ENCODE data around the gene NBEA. TPM values are rescaled to one million over a fixed set of nuclear protein-coding genes. Genes with fewer than 3 reads are reported as not detected.

NBEA gene
- polyA plus RNA-seq, 2 of the 4 experiments (the other 2 are of a cell fraction) = 3.5 to 11.8 TPM

DNA sequence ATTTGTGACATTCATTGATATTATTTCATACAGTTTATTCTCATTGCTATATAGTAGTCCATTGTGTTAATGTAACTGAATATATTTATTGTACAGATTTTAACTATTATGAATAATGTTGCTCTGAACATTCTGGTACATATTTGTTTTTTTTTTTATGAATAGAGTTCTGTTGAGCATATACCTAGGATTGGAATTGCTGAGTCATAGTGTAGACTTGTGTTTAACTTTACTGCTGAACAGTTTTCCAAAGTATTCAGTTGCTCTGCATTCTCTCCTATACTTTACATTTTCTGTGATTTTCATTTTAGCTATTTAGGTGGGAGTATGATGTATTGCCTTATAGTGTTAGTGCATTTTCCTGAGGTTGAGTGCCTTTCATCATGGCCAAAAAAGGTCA lies 436.9 kb downstream of the NBEA start (continued):
- TF ChIP-seq TP53 (CRISPR knock-in tag; IDR thresholded peaks at IDR 0.05) (no peak), FOSL2 (IDR thresholded peaks at IDR 0.05) (no peak), FOSL2 (CRISPR knock-in tag; IDR thresholded peaks at IDR 0.05) (no peak), KDM5A (IDR thresholded peaks at IDR 0.05) (no peak), BHLHE40 (IDR thresholded peaks at IDR 0.05; ENCODE audit: low read depth, low read length) (no peak), MAFK (IDR thresholded peaks at IDR 0.05; ENCODE audit: partially characterized antibody) (peak; percentile 80), NFE2L2 (conservative IDR thresholded peaks at IDR 0.05; ENCODE audit: low read length) (peak; percentile 83)

GRCh38 chr13:35379663-35380062 lies 437.6 kb downstream of the NBEA start:
- H3K4me3 ChIP-seq = no peak overlapping the region
- CTCF ChIA-PET = no interaction called here
- ATAC-seq = no peak
- H3K27ac ChIP-seq = no peak overlapping the region
- no peak overlapping the region for H3K4me2 ChIP-seq
- FAIRE-seq = no peak
- POLR2A ChIA-PET = no interaction called here
- no peak for DNase-seq (ENCODE audit: low read depth in 1 of 2, low spot score in 1 of 2)
- TF ChIP-seq RFX5 (IDR thresholded peaks at IDR 0.05) = no peak
- TF ChIP-seq KDM1A (IDR thresholded peaks at IDR 0.05; ENCODE audit: low read depth) = no peak
- no peak for TF ChIP-seq HES2 (IDR thresholded peaks at IDR 0.05)
- TF ChIP-seq ZSCAN20 (CRISPR knock-in tag; IDR thresholded peaks at IDR 0.05) = no peak
- no peak for TF ChIP-seq EHF (CRISPR knock-in tag; IDR thresholded peaks at IDR 0.05)
- no peak for TF ChIP-seq HDAC2 (IDR thresholded peaks at IDR 0.05)
- TF ChIP-seq POLR2AphosphoS2 (conservative IDR thresholded peaks at IDR 0.05; ENCODE audit: low read length) = no peak
- TF ChIP-seq SMC3 (IDR thresholded peaks at IDR 0.05) = no peak
- TF ChIP-seq CHD4 (IDR thresholded peaks at IDR 0.05; ENCODE audit: borderline replicate concordance) = no peak
- no peak for TF ChIP-seq CBX2 (IDR thresholded peaks at IDR 0.05; ENCODE audit: borderline replicate concordance, low read depth)
- no peak for TF ChIP-seq E2F6 (IDR thresholded peaks at IDR 0.05; ENCODE audit: borderline replicate concordance, low read depth)
- TF ChIP-seq RCOR1 (IDR thresholded peaks at IDR 0.05; ENCODE audit: low read depth, low read length) = no peak
- no peak for TF ChIP-seq ZC3H11A (IDR thresholded peaks at IDR 0.05)
- no peak for TF ChIP-seq CBX8 (IDR thresholded peaks at IDR 0.05)
- no peak for TF ChIP-seq ESRRA (IDR thresholded peaks at IDR 0.05; ENCODE audit: borderline replicate concordance, low read length)
- TF ChIP-seq EHMT2 (IDR thresholded peaks at IDR 0.05; ENCODE audit: low read depth) = no peak
- TF ChIP-seq RARB (CRISPR knock-in tag; IDR thresholded peaks at IDR 0.05) = no peak
- TF ChIP-seq FOXS1 (CRISPR knock-in tag; IDR thresholded peaks at IDR 0.05) = no peak
- TF ChIP-seq, protein P1, sequence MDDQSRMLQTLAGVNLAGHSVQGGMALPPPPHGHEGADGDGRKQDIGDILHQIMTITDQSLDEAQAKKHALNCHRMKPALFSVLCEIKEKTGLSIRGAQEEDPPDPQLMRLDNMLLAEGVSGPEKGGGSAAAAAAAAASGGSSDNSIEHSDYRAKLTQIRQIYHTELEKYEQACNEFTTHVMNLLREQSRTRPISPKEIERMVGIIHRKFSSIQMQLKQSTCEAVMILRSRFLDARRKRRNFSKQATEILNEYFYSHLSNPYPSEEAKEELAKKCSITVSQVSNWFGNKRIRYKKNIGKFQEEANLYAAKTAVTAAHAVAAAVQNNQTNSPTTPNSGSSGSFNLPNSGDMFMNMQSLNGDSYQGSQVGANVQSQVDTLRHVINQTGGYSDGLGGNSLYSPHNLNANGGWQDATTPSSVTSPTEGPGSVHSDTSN (IDR thresholded peaks at IDR 0.05) = no peak
- TF ChIP-seq RAD21 (conservative IDR thresholded peaks at IDR 0.05 in 1 of 2, IDR thresholded peaks at IDR 0.05 in 1 of 2) = no peak
- peaks cover 9% of the 10 kb centered on the region; the same call in 2 of the 3 replicates for H3K4me1 ChIP-seq
- no peaks in the 10 kb centered on the region for H3K9me3 ChIP-seq

DNA sequence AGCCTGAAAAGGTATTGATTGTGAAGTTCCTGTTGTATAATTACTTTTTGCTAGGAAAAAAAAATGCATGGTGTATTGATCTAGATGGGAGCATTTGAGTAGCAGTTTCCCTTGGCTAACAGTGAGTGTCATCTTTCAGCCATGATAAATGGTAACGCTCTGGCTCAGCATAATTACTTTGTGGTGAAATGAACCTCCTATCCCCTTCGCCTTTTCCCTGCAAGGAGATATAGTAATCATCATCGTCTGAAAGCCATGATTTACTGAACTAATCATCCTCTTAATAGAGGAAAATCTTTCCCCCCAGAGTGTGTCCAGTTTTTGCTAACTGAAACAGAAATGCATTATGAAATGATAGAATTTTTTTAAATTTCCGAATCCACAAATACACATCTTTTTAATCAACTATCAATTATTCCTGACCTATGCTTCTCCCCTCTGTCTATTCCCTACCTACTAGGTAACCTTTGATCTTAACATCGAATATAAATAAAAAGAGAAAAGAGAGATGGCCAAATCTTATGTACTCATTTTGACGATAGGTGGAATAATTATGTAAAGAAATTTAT lies 445.7 kb downstream of the NBEA start:
- H3K9me3 ChIP-seq = no peaks in the 10 kb centered on the region
- H3K4me2 ChIP-seq = no peak overlapping the region
- DNase-seq (ENCODE audit: low read depth in 1 of 2, low spot score in 1 of 2) (no peak), ATAC-seq (no peak), FAIRE-seq (no peak)
- ChIA-PET POLR2A (no interaction called here), CTCF (no interaction called here)
- H3K4me3 ChIP-seq = no peak overlapping the region
- WGBS (ENCODE audit: missing lambda C conversion rate) = 82% methylated on average over 6 of the region's 6 CpGs
- H3K27ac ChIP-seq = no peak overlapping the region
- H3K4me1 ChIP-seq = no peaks in the 10 kb centered on the region
- TF ChIP-seq HDAC2 (IDR thresholded peaks at IDR 0.05) (no peak), MAZ (IDR thresholded peaks at IDR 0.05; ENCODE audit: borderline replicate concordance, low read depth, low read length) (no peak), ZSCAN20 (CRISPR knock-in tag; IDR thresholded peaks at IDR 0.05) (no peak), JUNB (IDR thresholded peaks at IDR 0.05) (no peak), FOSB (CRISPR knock-in tag; IDR thresholded peaks at IDR 0.05) (no peak), MAFK (IDR thresholded peaks at IDR 0.05; ENCODE audit: partially characterized antibody) (no peak), EP300 (IDR thresholded peaks at IDR 0.05) (no peak), FOSL2 (IDR thresholded peaks at IDR 0.05) (no peak), FOSL2 (CRISPR knock-in tag; IDR thresholded peaks at IDR 0.05) (no peak), RCOR1 (IDR thresholded peaks at IDR 0.05; ENCODE audit: low read depth, low read length) (no peak), BHLHE40 (IDR thresholded peaks at IDR 0.05; ENCODE audit: low read depth, low read length) (no peak), CHD4 (IDR thresholded peaks at IDR 0.05; ENCODE audit: borderline replicate concordance) (no peak), MAX (IDR thresholded peaks at IDR 0.05) (no peak)
- TF ChIP-seq, protein P1 (IDR thresholded peaks at IDR 0.05) = no peak
- TF ChIP-seq, protein P2, sequence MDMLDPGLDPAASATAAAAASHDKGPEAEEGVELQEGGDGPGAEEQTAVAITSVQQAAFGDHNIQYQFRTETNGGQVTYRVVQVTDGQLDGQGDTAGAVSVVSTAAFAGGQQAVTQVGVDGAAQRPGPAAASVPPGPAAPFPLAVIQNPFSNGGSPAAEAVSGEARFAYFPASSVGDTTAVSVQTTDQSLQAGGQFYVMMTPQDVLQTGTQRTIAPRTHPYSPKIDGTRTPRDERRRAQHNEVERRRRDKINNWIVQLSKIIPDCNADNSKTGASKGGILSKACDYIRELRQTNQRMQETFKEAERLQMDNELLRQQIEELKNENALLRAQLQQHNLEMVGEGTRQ (IDR thresholded peaks at IDR 0.05) = no peak

All from A549 (cell line).